Testis (tissue), 2 donors: ENCODE measurements around the gene GLG1.

Source experiments
- POLR2A ChIP-seq: fragments of 450-650 bp; IDR thresholded peaks from one replicate; pipeline ENCODE4 v1.6.1; 2017; ENCODE audit warnings: antibody characterized with exemption, mild to moderate bottlenecking, moderate library complexity
- TF ChIP-seq, protein P1 (sequence below), 3 experiments: fragments of 450-650 bp in 2 of 3; fragments of 200-600 bp in 1 of 3; sonication (generic) in 1 of 3; IDR thresholded peaks; one replicate each; pipeline ENCODE4 v1.5.1; 2016 to 2019; ENCODE audit warnings: antibody characterized with exemption in 3 of 3, mild to moderate bottlenecking in 2 of 3, moderate library complexity in 1 of 3

DNA sequence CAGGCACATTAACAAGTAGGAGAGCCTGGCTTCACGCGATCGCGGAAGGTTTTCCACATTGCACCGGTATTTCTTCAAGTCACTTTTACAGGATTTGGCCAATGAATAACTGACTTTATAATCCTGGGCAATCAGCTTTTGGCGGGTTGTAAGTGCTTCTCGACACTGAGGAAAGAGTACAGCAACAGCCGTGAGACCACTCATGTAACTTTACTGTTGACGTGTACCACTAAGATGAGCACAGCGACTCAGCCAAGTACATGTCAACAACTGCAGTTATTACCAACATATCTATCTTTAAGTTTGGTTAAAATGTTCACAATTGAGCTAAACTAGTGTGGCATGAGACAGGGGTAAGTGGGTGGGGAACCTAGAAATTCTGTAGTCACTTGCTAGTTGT is 113.9 kb downstream of the GLG1 start:
- TF ChIP-seq, protein P1, sequence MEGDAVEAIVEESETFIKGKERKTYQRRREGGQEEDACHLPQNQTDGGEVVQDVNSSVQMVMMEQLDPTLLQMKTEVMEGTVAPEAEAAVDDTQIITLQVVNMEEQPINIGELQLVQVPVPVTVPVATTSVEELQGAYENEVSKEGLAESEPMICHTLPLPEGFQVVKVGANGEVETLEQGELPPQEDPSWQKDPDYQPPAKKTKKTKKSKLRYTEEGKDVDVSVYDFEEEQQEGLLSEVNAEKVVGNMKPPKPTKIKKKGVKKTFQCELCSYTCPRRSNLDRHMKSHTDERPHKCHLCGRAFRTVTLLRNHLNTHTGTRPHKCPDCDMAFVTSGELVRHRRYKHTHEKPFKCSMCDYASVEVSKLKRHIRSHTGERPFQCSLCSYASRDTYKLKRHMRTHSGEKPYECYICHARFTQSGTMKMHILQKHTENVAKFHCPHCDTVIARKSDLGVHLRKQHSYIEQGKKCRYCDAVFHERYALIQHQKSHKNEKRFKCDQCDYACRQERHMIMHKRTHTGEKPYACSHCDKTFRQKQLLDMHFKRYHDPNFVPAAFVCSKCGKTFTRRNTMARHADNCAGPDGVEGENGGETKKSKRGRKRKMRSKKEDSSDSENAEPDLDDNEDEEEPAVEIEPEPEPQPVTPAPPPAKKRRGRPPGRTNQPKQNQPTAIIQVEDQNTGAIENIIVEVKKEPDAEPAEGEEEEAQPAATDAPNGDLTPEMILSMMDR (IDR thresholded peaks at IDR 0.05): no peak
- TF ChIP-seq POLR2A: no peak
